Breast epithelium (tissue), 3 donors: ENCODE measurements around the gene HSD17B13.

Source experiments
- CTCF ChIP-seq, 3 donors: fragments of 450-650 bp; IDR thresholded peaks; one replicate each; pipeline ENCODE4 v1.5.1; 2016 to 2017; ENCODE audit warnings: antibody characterized with exemption in 3 of 3, mild to moderate bottlenecking in 3 of 3, moderate library complexity in 3 of 3
- POLR2A ChIP-seq: fragments of 450-650 bp; IDR thresholded peaks from one replicate; pipeline ENCODE4 v1.6.1; 2016; ENCODE audit warnings: antibody characterized with exemption, mild to moderate bottlenecking, moderate library complexity

- TF ChIP-seq CTCF (IDR thresholded peaks at IDR 0.05) (no peak), POLR2A (no peak)
Observed at GRCh38 chr4:87304745-87305432, 17.8 kb downstream of the HSD17B13 start.
